ENCODE results near the gene LCN1. TPM values are rescaled to one million over a fixed set of nuclear protein-coding genes. Genes with fewer than 3 reads are reported as not detected.

The LCN1 gene
- total and polyA plus RNA-seq, 4 donors, result not detected

- Histone ChIP-seq H3K4me1 (ENCODE audit: control insufficient read depth, insufficient read depth, low read length) (no peaks in the 10 kb centered on the region), H3K27me3 (ENCODE audit: control insufficient read depth, insufficient read depth, low read length) (no peaks in the 10 kb centered on the region), H3K9me3 (ENCODE audit: control insufficient read depth, insufficient read depth, low read length) (no peaks in the 10 kb centered on the region), H3K27ac (ENCODE audit: low read depth, low read length) (no peak overlapping the region), H3K36me3 (ENCODE audit: control insufficient read depth, insufficient read depth, low read length) (no peaks in the 10 kb centered on the region), H3K4me3 (ENCODE audit: low read depth, low read length) (no peak overlapping the region)
- 91% methylated on average over 8 of the region's 19 CpGs for WGBS (ENCODE audit: insufficient coverage)
- no peak for DNase-seq (ENCODE audit: low read depth in 4 of 6, low spot score in 6 of 6)
These were observed 31.5 kb downstream of the LCN1 start for GRCh38 chr9:135552698-135553171.

- no peaks in the 10 kb centered on the region for H3K9me3 ChIP-seq (ENCODE audit: control insufficient read depth, insufficient read depth, low read length)
- no peaks in the 10 kb centered on the region for H3K27me3 ChIP-seq (ENCODE audit: control insufficient read depth, insufficient read depth, low read length)
- H3K36me3 ChIP-seq (ENCODE audit: control insufficient read depth, insufficient read depth, low read length), result no peaks in the 10 kb centered on the region
- H3K27ac ChIP-seq (ENCODE audit: low read depth, low read length), result no peak overlapping the region
- H3K4me1 ChIP-seq (ENCODE audit: control insufficient read depth, insufficient read depth, low read length), result no peaks in the 10 kb centered on the region
- no peak for DNase-seq (ENCODE audit: low read depth in 4 of 6, low spot score in 6 of 6)
- no peak overlapping the region for H3K4me3 ChIP-seq (ENCODE audit: low read depth, low read length)
- no CpG with 5 or more reads among the region's 4 CpGs for WGBS (ENCODE audit: insufficient coverage)
These were observed 33.5 kb downstream of the LCN1 start for GRCh38 chr9:135554718-135555117.

- no peak overlapping the region for H3K27ac ChIP-seq (ENCODE audit: low read depth, low read length)
- no peak overlapping the region for H3K4me3 ChIP-seq (ENCODE audit: low read depth, low read length)
- no peaks in the 10 kb centered on the region for H3K27me3 ChIP-seq (ENCODE audit: control insufficient read depth, insufficient read depth, low read length)
- H3K36me3 ChIP-seq (ENCODE audit: control insufficient read depth, insufficient read depth, low read length), result no peaks in the 10 kb centered on the region
- DNase-seq (ENCODE audit: low read depth in 4 of 6, low spot score in 6 of 6), result no peak
- 95% methylated on average over 4 of the region's 5 CpGs for WGBS (ENCODE audit: insufficient coverage)
- H3K9me3 ChIP-seq (ENCODE audit: control insufficient read depth, insufficient read depth, low read length), result no peaks in the 10 kb centered on the region
- no peaks in the 10 kb centered on the region for H3K4me1 ChIP-seq (ENCODE audit: control insufficient read depth, insufficient read depth, low read length)
These were observed 34.0 kb downstream of the LCN1 start for GRCh38 chr9:135555203-135555602.

GRCh38 chr9:135555910-135556309, 34.7 kb downstream of the LCN1 start:
- Histone ChIP-seq H3K36me3 (ENCODE audit: control insufficient read depth, insufficient read depth, low read length) (no peaks in the 10 kb centered on the region), H3K4me1 (ENCODE audit: control insufficient read depth, insufficient read depth, low read length) (no peaks in the 10 kb centered on the region), H3K27ac (ENCODE audit: low read depth, low read length) (no peak overlapping the region), H3K9me3 (ENCODE audit: control insufficient read depth, insufficient read depth, low read length) (no peaks in the 10 kb centered on the region), H3K27me3 (ENCODE audit: control insufficient read depth, insufficient read depth, low read length) (no peaks in the 10 kb centered on the region), H3K4me3 (ENCODE audit: low read depth, low read length) (no peak overlapping the region)
- DNase-seq (ENCODE audit: low read depth in 4 of 6, low spot score in 6 of 6), result no peak
- 68% methylated on average over 14 of the region's 16 CpGs for WGBS (ENCODE audit: insufficient coverage)

- H3K27ac ChIP-seq (ENCODE audit: low read depth, low read length), result no peak overlapping the region
- no peaks in the 10 kb centered on the region for H3K27me3 ChIP-seq (ENCODE audit: control insufficient read depth, insufficient read depth, low read length)
- H3K4me3 ChIP-seq (ENCODE audit: low read depth, low read length), result no peak overlapping the region
- H3K4me1 ChIP-seq (ENCODE audit: control insufficient read depth, insufficient read depth, low read length), result no peaks in the 10 kb centered on the region
- H3K36me3 ChIP-seq (ENCODE audit: control insufficient read depth, insufficient read depth, low read length), result no peaks in the 10 kb centered on the region
- no peak for DNase-seq (ENCODE audit: low read depth in 4 of 6, low spot score in 6 of 6)
- 79% methylated on average over 9 of the region's 11 CpGs for WGBS (ENCODE audit: insufficient coverage)
- no peaks in the 10 kb centered on the region for H3K9me3 ChIP-seq (ENCODE audit: control insufficient read depth, insufficient read depth, low read length)
These were observed 38.4 kb downstream of the LCN1 start for GRCh38 chr9:135559606-135560005.

GRCh38 chr9:135561391-135562234, 40.4 kb downstream of the LCN1 start, which contains the start of gene PAEP:
TSS of gene PAEP (plus strand) at chr9:135561756.
- 84% methylated on average over 19 of the region's 20 CpGs for WGBS (ENCODE audit: insufficient coverage)
- DNase-seq (ENCODE audit: low read depth in 4 of 6, low spot score in 6 of 6), result no peak
- Histone ChIP-seq H3K4me3 (ENCODE audit: low read depth, low read length) (no peak within 1 kb of the TSS), H3K27me3 (ENCODE audit: control insufficient read depth, insufficient read depth, low read length) (no peaks in the 10 kb centered on the region), H3K27ac (ENCODE audit: low read depth, low read length) (no peak within 1 kb of the TSS), H3K4me1 (ENCODE audit: control insufficient read depth, insufficient read depth, low read length) (no peaks in the 10 kb centered on the region), H3K9me3 (ENCODE audit: control insufficient read depth, insufficient read depth, low read length) (no peaks in the 10 kb centered on the region), H3K36me3 (ENCODE audit: control insufficient read depth, insufficient read depth, low read length) (no peaks in the 10 kb centered on the region)

- no peak for DNase-seq (ENCODE audit: low read depth in 4 of 6, low spot score in 6 of 6)
- H3K36me3 ChIP-seq (ENCODE audit: control insufficient read depth, insufficient read depth, low read length), result no peaks in the 10 kb centered on the region
- H3K4me1 ChIP-seq (ENCODE audit: control insufficient read depth, insufficient read depth, low read length), result no peaks in the 10 kb centered on the region
- WGBS (ENCODE audit: insufficient coverage), result 88% methylated on average over 16 of the region's 17 CpGs
- H3K4me3 ChIP-seq (ENCODE audit: low read depth, low read length), result no peak overlapping the region
- no peaks in the 10 kb centered on the region for H3K9me3 ChIP-seq (ENCODE audit: control insufficient read depth, insufficient read depth, low read length)
- H3K27me3 ChIP-seq (ENCODE audit: control insufficient read depth, insufficient read depth, low read length), result no peaks in the 10 kb centered on the region
- H3K27ac ChIP-seq (ENCODE audit: low read depth, low read length), result no peak overlapping the region
These were observed 41.0 kb downstream of the LCN1 start for GRCh38 chr9:135562235-135562745.

- WGBS (ENCODE audit: insufficient coverage), result 71% methylated on average over 1 of the region's 1 CpG
- DNase-seq (ENCODE audit: low read depth in 4 of 6, low spot score in 6 of 6), result no peak
- no peak overlapping the region for H3K27ac ChIP-seq (ENCODE audit: low read depth, low read length)
- no peaks in the 10 kb centered on the region for H3K4me1 ChIP-seq (ENCODE audit: control insufficient read depth, insufficient read depth, low read length)
- H3K27me3 ChIP-seq (ENCODE audit: control insufficient read depth, insufficient read depth, low read length), result no peaks in the 10 kb centered on the region
- no peaks in the 10 kb centered on the region for H3K9me3 ChIP-seq (ENCODE audit: control insufficient read depth, insufficient read depth, low read length)
- no peak overlapping the region for H3K4me3 ChIP-seq (ENCODE audit: low read depth, low read length)
- no peaks in the 10 kb centered on the region for H3K36me3 ChIP-seq (ENCODE audit: control insufficient read depth, insufficient read depth, low read length)
These were observed 41.8 kb downstream of the LCN1 start for GRCh38 chr9:135563039-135563476.

GRCh38 chr9:135563858-135564257, 42.6 kb downstream of the LCN1 start:
- Histone ChIP-seq H3K27ac (ENCODE audit: low read depth, low read length) (no peak overlapping the region), H3K9me3 (ENCODE audit: control insufficient read depth, insufficient read depth, low read length) (no peaks in the 10 kb centered on the region), H3K4me1 (ENCODE audit: control insufficient read depth, insufficient read depth, low read length) (no peaks in the 10 kb centered on the region), H3K27me3 (ENCODE audit: control insufficient read depth, insufficient read depth, low read length) (no peaks in the 10 kb centered on the region), H3K4me3 (ENCODE audit: low read depth, low read length) (no peak overlapping the region), H3K36me3 (ENCODE audit: control insufficient read depth, insufficient read depth, low read length) (no peaks in the 10 kb centered on the region)
- no peak for DNase-seq (ENCODE audit: low read depth in 4 of 6, low spot score in 6 of 6)
- 92% methylated on average over 11 of the region's 12 CpGs for WGBS (ENCODE audit: insufficient coverage)

- Histone ChIP-seq H3K27me3 (ENCODE audit: control insufficient read depth, insufficient read depth, low read length) (no peaks in the 10 kb centered on the region), H3K4me1 (ENCODE audit: control insufficient read depth, insufficient read depth, low read length) (no peaks in the 10 kb centered on the region), H3K36me3 (ENCODE audit: control insufficient read depth, insufficient read depth, low read length) (no peaks in the 10 kb centered on the region), H3K27ac (ENCODE audit: low read depth, low read length) (no peak overlapping the region), H3K4me3 (ENCODE audit: low read depth, low read length) (no peak overlapping the region), H3K9me3 (ENCODE audit: control insufficient read depth, insufficient read depth, low read length) (no peaks in the 10 kb centered on the region)
- WGBS (ENCODE audit: insufficient coverage), result 73% methylated on average over 6 of the region's 9 CpGs
- no peak for DNase-seq (ENCODE audit: low read depth in 4 of 6, low spot score in 6 of 6)
These were observed 43.9 kb downstream of the LCN1 start for GRCh38 chr9:135565141-135565628.

Data from spinal cord (tissue), 10 donors.